Sigmoid colon (tissue), 7 donors: Measurements from ENCODE around the gene PACS1. TPM values are rescaled to one million over a fixed set of nuclear protein-coding genes. Genes with fewer than 3 reads are reported as not detected.
"Not testable (repeated sequence)": the region's sequence is repeated elsewhere in the genome, so short reads cannot be mapped to it uniquely, and the experiment has no call there.

Experiments
- DNase-seq: peaks from one replicate; pipeline ENCODE4 v3.0.0-alpha.2; 2019
- H3K27ac ChIP-seq, 4 donors: fragments of 200-600 bp; sonication (generic); one replicate each; pipeline ENCODE4 v1.5.1; 2016 to 2019; ENCODE audit warnings: mild to moderate bottlenecking in 1 of 4
- H3K27me3 ChIP-seq, 3 donors: fragments of 200-600 bp; sonication (generic); one replicate each; pipeline ENCODE4 v1.5.1; 2019; ENCODE audit warnings: mild to moderate bottlenecking in 1 of 3
- H3K36me3 ChIP-seq, 4 donors: fragments of 200-600 bp; sonication (generic); one replicate each; pipeline ENCODE4 v1.5.1; 2016 to 2019
- H3K4me1 ChIP-seq, 4 donors: fragments of 200-600 bp; sonication (generic); one replicate each; pipeline ENCODE4 v1.5.1; 2017 to 2019
- H3K4me3 ChIP-seq, 4 donors: fragments of 200-600 bp; sonication (generic); one replicate each; pipeline ENCODE4 v1.5.1; 2017 to 2019; ENCODE audit warnings: mild to moderate bottlenecking in 2 of 4, moderate library complexity in 1 of 4
- H3K9me3 ChIP-seq, 4 donors: fragments of 200-600 bp in 3 of 4; sonication (generic) in 3 of 4; one replicate each; pipeline versions ENCODE4 v1.5.1 to v1.6.1; 2013 to 2019
- CTCF ChIP-seq, 4 experiments: fragments of 450-650 bp in 3 of 4; fragments of 200-600 bp in 1 of 4; IDR thresholded peaks; one replicate each; pipeline ENCODE4 v1.5.1; 2016 to 2019; ENCODE audit warnings: antibody characterized with exemption in 4 of 4, mild to moderate bottlenecking in 3 of 4, moderate library complexity in 2 of 4
- EP300 ChIP-seq, 4 donors: sonication (generic); formaldehyde crosslinking; IDR thresholded peaks; one replicate each; pipeline ENCODE4 v1.6.1; 2017; ENCODE audit warnings: antibody characterized with exemption in 4 of 4
- POLR2A ChIP-seq, 2 donors: fragments of 450-650 bp; IDR thresholded peaks; one replicate each; pipeline ENCODE4 v1.6.1; 2016; ENCODE audit warnings: antibody characterized with exemption in 2 of 2, mild to moderate bottlenecking in 2 of 2, moderate library complexity in 2 of 2
- POLR2AphosphoS5 ChIP-seq, 4 donors: sonication (generic); formaldehyde crosslinking; IDR thresholded peaks; one replicate each; pipeline ENCODE4 v1.6.1; 2017; ENCODE audit warnings: antibody characterized with exemption in 4 of 4
- WGBS, 2 donors: extraction: QIAGEN DNeasy Blood & Tissue Kit; methylation state at CpG; one replicate each; pipeline ENCODE4 v1.1.7; 2013; 5-methylcytosine and 5-hydroxymethylcytosine counted together
- intact Hi-C: fragments of 100-400 bp; cut with DNase I; formaldehyde crosslinking; loops from one replicate; pipeline ENCODE4 v1.15.1; 2023
- polyA plus RNA-seq, 3 donors: library from polyadenylated mRNA; stranded (reverse); fragments of 200-250 nt; gene quantifications; one replicate each; pipeline ENCODE4 v1.2.3, GENCODE V29; 2013
- total RNA-seq, 4 donors: library from RNA; depleted of rRNA; stranded (reverse); fragments of >200 nt; gene quantifications; one replicate each; pipeline ENCODE4 v1.1.0, GENCODE V29; 2016
- donor health status: healthy with polysubstance abuse.
- donor health status: Bipolar disorder and iron deficiency.
- donor health status: healthy.

PACS1 gene
- total and polyA plus RNA-seq, 7 donors: 2.1 to 75.9 (median 22.8) TPM

GRCh38 chr11:66076561-66076960 lies 6.5 kb downstream of the PACS1 start:
- no peaks in the 10 kb centered on the region for H3K9me3 ChIP-seq
- no peaks in the 10 kb centered on the region for H3K27me3 ChIP-seq
- intact Hi-C loops: no loop called here

GRCh38 chr11:66077927-66078326 lies 7.9 kb downstream of the PACS1 start:
- intact Hi-C loops: no loop called here
- Histone ChIP-seq H3K4me3 (no peak overlapping the region), H3K27ac (no peak overlapping the region), H3K27me3 (no peaks in the 10 kb centered on the region), H3K4me1 (peaks cover 0 to 40% (median 31%) of the 10 kb centered on the region in 4 donors), H3K9me3 (no peaks in the 10 kb centered on the region), H3K36me3 (peaks cover 0 to 10% (median 0%) of the 10 kb centered on the region in 4 donors)
- WGBS, 2 donors: 80 to 86% methylated on average over 3 of the region's 3 CpGs
- TF ChIP-seq CTCF (IDR thresholded peaks at IDR 0.05) (no peak), POLR2AphosphoS5 (IDR thresholded peaks at IDR 0.05) (no peak), EP300 (IDR thresholded peaks at IDR 0.05) (no peak), POLR2A (IDR thresholded peaks at IDR 0.05) (no peak)
- no peak for DNase-seq

More at GRCh38 chr11:66076561-66076960, 6.5 kb downstream of the PACS1 start:
- Histone ChIP-seq H3K4me1 (peaks cover 0 to 40% (median 25%) of the 10 kb centered on the region in 4 donors), H3K36me3 (peaks cover 0 to 10% (median 0%) of the 10 kb centered on the region in 4 donors), H3K4me3 (no peak overlapping the region), H3K27ac (peak overlapping the region in 1 of 4 donors; percentile 11)
- no peak for DNase-seq
- TF ChIP-seq CTCF (IDR thresholded peaks at IDR 0.05) (no peak), EP300 (IDR thresholded peaks at IDR 0.05) (no peak), POLR2A (IDR thresholded peaks at IDR 0.05) (no peak), POLR2AphosphoS5 (IDR thresholded peaks at IDR 0.05) (no peak)
- 92 to 95% methylated on average over 9 of the region's 9 CpGs for WGBS, 2 donors

- WGBS, 2 donors: 85% methylated on average over 7 of the region's 7 CpGs
Observed at GRCh38 chr11:66078949-66079348, 8.9 kb downstream of the PACS1 start.

GRCh38 chr11:66080055-66080817 lies 10.2 kb downstream of the PACS1 start:
- no peak for TF ChIP-seq EP300 (IDR thresholded peaks at IDR 0.05)
- peak in 3 of 4 donors; percentile 9 to 22 (median 19) for TF ChIP-seq POLR2AphosphoS5 (IDR thresholded peaks at IDR 0.05)
- Histone ChIP-seq H3K27me3 (no peaks in the 10 kb centered on the region), H3K27ac (peak overlapping the region; percentile 17 to 75 (median 50)), H3K4me3 (no peak overlapping the region), H3K36me3 (no peaks in the 10 kb centered on the region), H3K4me1 (peaks cover 0 to 60% (median 45%) of the 10 kb centered on the region in 4 donors), H3K9me3 (no peaks in the 10 kb centered on the region)
- peak; percentile 85 for DNase-seq
- intact Hi-C loops: no loop called here
- WGBS, 2 donors: 37 to 60% methylated on average over 9 of the region's 9 CpGs

More at GRCh38 chr11:66078949-66079348, 8.9 kb downstream of the PACS1 start:
- intact Hi-C loops, H3K27ac ChIP-seq, H3K9me3 ChIP-seq, DNase-seq, H3K36me3 ChIP-seq, H3K4me3 ChIP-seq, H3K27me3 ChIP-seq: not testable (repeated sequence)
- H3K4me1 ChIP-seq: peaks cover 0 to 50% (median 41%) of the 10 kb centered on the region in 4 donors

- Histone ChIP-seq H3K27me3 (no peaks in the 10 kb centered on the region), H3K27ac (peak overlapping the region; percentile 17 to 75 (median 50)), H3K4me1 (peaks cover 0 to 59% (median 46%) of the 10 kb centered on the region in 4 donors), H3K9me3 (no peaks in the 10 kb centered on the region), H3K36me3 (no peaks in the 10 kb centered on the region), H3K4me3 (no peak overlapping the region)
- TF ChIP-seq CTCF (IDR thresholded peaks at IDR 0.05) (no peak), EP300 (IDR thresholded peaks at IDR 0.05) (no peak), POLR2AphosphoS5 (IDR thresholded peaks at IDR 0.05) (peak in 1 of 4 donors; percentile 38)
- WGBS, 2 donors: 7% methylated on average over 5 of the region's 5 CpGs
- intact Hi-C loops: no loop called here
- DNase-seq: peak; percentile 73
Observed at GRCh38 chr11:66081505-66081904, 11.4 kb downstream of the PACS1 start.
